GM18498 (cell line): ENCODE measurements around the gene ENSA.
"Not testable (repeated sequence)": the region's sequence is repeated elsewhere in the genome, so short reads cannot be mapped to it uniquely, and the experiment has no call there.

Source experiments
- ATAC-seq: cut with Tn5 transposase; IDR thresholded peaks from one replicate; pipeline ENCODE4 v1.9.1; 2021; ENCODE audit warnings: mild to moderate bottlenecking, moderate library complexity; ENCODE audit not compliant: unreplicated experiment

The ENSA gene, protein sequence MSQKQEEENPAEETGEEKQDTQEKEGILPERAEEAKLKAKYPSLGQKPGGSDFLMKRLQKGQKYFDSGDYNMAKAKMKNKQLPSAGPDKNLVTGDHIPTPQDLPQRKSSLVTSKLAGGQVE

DNA sequence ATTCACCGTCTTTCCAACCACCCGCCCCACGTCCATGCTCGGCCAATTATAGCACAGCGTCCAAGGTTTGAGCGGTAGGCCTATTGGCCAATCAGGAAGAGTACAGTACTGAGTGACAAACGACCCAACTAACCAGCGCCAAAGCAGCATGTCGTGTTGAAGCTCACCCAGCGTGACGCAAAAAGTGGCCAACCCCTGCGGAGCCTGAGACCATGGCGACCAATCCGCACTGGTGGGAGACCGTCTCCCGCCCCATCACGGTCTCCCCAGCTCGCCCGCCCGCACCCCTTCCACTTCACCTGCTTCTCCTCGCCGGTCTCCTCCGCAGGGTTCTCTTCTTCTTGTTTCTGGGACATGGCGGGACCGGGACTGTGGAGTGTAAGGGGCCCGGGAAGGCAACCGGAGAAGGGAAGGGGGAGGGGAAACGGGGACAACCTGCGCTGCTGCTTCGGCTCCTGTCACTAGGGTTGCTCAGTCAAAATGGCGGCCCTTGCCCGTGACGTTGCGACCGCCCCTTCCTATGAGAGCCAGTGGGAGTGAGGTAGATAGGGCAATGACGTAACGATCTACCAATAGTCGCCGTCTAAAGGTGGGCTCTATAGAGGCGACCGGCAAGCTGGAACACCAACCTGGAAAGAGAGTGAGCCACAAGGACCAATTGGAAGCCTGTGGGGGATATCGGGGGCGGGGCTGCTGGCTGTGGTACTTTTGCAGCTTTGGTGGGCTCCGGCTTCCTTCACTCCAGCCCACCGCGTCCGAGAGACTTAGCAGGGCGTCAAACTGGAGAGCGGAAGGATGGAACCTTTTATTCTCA, at the start of gene ENSA:
Gene ENSA, minus strand, starts transcription at position 498 of the 814 bp plus-strand sequence. Its CDS starts 142 bp downstream, at position 356.
- ATAC-seq, result peak; percentile 91

DNA sequence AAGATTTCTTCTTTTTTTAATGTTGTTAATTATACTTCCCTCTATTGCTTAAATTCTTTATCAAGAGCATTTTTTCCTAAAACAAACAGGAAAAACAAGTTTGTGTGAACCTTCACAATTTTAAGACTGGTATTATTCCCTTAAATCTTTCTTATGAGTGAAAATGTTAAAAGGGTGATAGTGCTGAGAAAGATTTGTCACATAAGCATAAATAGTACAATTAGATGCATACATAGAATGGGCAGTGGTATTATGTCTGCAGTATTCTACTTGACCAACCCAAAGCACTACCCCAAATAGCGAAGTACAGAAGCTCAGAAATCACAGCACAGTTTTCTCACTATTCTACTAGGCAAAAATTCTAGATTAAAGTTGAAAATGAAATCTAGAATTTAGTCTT, 49.6 kb upstream of the ENSA start:
- ATAC-seq, result no peak

DNA sequence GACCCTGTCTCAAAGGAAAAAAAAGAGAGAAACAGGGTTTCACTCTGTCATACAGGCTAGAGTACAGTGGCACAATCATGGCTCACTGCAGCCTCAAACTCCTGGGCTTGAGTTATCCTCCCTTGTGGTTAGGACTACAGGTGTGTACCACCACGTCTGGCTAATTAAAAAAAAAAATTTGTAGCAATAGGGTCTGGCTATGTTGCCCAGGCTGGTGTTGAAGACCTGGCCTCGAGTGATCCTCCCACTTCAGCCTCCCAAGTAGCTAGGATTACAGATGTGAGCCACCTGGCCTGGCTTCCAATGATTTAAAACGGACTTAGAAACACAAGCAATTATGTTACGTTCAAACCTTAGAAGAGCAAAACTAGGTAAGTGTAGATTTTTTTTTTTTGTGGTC, 45.5 kb upstream of the ENSA start:
- no peak for ATAC-seq

- ATAC-seq, result no peak
Observed at GRCh38 chr1:150663321-150663720, 33.9 kb upstream of the ENSA start.

DNA sequence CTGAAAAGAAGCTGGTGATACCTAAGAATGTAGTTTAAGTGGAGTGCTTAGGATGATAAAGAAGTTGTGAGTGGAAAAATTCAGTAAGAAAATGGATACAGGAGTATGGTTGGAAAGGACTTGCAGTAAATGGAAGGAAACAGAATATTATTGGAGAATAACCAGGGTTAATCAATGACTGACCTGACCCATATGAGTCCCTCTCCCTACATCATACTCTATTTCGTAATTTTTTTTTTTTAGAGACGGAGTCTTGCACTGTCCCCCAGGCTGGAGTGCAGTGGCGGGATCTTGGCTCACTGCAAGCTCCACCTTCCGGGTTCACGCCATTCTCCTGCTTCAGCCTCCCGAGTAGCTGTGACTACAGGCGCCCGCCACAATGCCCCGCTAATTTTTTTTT, 33.4 kb upstream of the ENSA start:
- no peak for ATAC-seq

DNA sequence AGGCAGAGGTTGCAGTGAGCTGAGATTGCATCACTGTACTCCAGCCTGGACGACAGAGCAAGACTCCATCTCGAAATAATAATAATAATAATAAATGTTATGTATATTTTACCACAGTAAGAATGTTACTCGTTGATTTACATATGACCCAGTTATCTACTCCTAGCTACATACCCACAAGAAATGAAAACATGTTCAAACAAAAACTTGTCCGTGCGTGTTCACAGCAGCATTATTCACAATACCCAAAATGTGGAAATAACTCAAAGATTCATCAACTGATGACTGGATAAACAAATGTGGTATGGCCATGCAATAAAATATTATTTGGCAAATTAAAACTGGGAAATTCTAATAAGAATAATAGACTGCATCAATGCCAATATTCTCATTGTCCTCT, 31.7 kb upstream of the ENSA start:
- no peak for ATAC-seq

DNA sequence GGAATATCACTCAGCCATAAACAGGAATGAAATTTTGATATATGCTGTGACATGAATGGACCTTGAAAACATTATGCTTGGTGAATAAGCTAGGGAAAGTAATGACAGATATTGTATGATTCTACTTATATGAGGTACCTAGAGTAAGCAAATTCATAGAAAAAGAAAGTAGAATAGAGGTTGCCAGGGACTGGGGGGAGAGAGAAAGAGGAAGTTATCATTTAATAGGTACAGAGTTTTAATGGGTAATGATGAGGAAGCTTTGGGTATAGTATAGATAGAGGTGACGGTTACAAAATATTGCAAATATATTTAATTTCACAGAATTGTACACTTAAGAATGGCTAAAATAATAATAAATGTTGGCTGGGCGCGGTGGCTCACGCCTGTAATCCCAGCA, 31.2 kb upstream of the ENSA start:
- ATAC-seq, result no peak

- not testable (repeated sequence) for ATAC-seq
Observed at GRCh38 chr1:150657064-150657463, 27.7 kb upstream of the ENSA start.

DNA sequence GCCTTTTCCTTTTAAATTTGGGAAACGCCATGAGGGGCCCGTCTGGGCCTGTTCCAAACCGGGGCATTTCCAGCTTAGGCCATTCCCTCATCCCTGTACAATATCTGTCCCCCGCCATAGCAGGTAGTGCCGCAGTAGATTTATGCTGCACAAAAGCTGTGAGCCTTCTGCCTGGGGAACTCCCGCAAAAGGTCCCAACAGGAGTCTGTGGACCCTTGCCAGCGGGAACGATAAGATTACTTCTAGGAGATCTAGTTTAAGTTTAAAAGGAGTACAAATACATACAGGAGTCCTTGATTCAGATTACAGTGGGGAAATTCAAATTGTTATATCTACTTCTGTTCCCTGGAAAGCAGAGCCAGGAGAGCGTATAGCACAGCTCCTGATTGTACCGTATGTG, 25.2 kb upstream of the ENSA start:
- ATAC-seq, result not testable (repeated sequence)

DNA sequence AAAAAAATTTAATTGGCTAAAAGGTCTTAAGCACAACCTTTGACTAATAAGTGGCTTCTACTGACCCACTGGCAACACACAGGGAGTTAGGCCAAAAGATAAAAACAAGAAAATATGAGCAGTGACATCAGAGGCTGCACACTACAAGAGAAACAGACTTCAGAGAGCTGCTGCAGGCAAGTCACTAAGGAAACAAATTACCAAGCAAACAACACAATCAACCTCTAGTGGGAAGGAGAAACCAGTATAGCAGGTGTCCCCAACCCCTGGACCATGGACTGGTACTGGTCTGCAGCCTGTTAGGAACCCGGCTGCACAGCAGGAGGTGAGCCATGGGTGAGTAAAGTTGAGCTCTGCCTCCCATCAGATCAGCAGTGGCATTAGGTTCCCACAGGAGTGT, 20.8 kb upstream of the ENSA start:
- ATAC-seq, result no peak

DNA sequence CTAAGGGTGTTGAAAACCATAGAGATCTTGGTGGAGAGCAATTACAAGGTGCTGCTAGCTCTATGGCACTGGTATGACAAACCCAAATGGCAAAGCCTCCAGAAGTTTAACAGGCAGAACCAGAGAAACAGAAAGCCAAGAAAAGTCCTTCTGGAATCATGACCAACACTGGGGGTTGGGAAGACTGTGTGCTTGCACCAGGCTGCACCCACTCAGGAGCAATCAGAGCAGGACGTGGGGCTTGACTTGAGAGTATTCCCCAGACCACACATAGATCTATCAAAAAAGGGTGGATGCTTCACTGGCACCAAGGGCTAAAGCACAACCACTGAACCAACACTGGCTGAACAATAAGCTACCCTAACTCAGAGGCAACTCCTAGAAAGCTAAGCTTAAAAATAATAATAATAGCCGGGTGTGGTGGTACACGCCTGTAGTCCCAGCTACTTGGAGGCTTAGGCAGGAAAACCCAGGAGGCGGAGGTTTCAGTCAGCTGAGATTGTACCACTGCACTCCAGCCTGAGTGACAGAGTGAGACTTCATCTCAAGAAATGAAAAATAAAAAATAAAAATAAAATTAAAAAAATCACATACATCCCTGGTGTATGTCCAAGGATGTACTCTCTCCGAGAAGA, 20.1 kb upstream of the ENSA start:
- no peak for ATAC-seq

GRCh38 chr1:150642296-150642695, 12.9 kb upstream of the ENSA start:
- no peak for ATAC-seq

DNA sequence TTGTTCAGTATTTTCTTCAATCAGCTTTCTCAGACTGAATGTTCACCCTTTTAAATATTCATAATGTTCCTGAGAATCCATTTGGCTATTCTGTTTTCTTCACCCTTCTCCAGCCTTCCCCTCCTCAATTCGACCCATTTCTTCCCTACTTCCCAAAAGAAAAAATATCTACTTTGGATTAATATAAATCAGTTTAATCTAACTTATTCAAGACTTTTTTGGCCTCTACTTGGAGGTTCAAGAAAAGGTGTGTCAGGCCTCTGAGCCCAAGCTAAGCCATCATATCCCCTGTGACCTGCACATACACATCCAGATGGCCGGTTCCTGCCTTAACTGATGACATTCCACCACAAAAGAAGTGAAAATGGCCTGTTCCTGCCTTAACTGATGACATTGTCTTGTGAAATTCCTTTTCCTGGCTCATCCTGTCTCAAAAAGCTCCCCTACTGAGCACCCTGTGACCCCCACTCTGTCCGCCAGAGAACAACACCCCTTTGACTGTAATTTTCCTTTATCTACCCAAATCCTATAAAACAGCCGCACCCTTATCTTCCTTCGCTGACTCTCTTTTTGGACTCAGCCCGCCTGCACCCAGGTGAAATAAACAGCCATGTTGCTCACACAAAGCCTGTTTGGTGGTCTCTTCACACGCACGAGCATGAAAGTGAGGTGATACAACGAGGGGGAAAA, 11.9 kb upstream of the ENSA start:
- ATAC-seq, result not testable (repeated sequence)

DNA sequence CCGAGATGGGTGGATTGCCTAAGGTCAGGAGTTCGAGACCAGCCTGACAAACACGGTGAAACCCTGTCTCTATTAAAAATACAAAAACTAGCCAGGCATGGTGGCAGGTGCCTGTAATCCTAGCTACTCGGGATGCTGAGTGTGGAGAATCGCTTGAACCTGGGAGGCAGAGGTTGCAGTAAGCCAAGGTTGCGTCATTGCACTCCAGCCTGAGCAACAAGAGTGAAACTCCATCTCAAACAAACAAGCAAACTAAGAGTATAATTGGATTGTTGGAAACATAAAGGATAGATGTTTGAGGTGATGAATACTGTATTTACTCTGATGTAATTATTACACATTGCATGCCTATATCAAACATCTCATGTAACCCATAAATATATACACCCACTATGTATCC, 9.0 kb upstream of the ENSA start:
- ATAC-seq, result not testable (repeated sequence)

DNA sequence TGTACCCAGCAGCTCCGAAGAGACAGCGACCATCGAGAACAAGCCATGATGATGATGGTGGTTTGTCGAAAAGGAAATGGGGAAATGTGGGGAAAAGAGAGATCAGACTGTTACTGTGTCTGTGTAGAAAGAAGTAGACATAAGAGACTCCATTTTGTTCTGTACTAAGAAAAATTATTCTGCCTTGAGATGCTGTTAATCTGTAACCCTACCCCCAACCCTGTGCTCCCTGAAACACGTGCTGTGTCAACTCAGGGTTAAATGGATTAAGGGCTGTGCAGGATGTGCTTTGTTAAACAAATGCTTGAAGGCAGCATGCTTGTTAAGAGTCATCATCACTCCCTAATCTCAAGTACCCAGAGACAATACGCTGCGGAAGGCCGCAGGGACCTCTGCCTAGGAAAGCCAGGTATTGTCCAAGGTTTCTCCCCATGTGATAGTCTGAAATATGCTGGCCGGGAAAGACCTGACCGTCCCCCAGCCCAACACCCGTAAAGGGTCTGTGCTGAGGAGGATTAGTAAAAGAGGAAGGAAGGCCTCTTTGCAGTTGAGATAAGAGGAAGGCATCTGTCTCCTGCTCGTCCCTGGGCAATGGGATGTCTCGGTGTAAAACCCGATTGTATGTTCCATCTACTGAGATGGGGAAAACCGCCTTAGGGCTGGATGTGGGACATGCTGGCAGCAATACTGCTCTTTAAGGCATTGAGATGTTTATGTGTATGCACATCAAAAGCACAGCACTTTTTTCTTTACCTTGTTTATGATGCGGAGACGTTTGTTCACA, 5.6 kb upstream of the ENSA start:
- ATAC-seq, result not testable (repeated sequence)

DNA sequence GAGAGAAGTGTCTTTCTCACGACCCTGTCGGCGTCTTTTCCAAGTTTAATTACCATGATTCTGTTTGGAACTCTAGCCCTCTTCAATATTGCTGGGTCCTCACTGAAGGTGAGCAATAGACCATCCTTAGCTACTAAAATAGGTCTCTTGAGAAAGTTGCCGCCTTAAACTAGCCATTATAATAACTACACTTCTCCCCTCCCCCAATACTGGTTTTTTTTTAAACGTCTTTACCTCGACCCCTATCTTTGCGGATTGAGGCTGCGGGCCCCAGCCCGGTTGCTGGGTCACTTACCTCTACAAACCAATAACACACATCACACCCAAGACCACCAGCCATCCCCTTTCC, 672 bp downstream of the ENSA start:
- no peak for ATAC-seq

- no peak for ATAC-seq
Observed at GRCh38 chr1:150627826-150628410, 1.5 kb downstream of the ENSA start.

GRCh38 chr1:150626150-150626549, 3.3 kb downstream of the ENSA start:
- ATAC-seq, result no peak

DNA sequence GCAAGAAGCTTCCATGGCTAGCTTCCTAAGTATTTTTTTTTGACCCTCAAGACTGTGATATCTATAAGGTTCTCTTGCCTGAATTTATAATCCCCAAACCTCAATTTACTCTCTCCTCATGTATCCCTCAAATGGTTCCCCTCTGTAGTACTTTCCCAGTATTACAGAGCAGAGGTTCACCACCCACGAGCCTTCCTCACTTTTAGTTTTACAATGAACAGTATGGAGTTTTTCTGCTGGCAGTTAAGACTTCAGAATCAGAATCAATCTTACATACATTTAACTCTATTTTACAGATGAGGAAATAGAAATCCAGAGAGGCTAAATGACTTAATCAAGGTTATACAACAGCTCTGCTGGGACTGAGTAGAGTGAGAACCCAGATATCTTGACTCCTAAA, 4.9 kb downstream of the ENSA start:
- ATAC-seq, result not testable (repeated sequence)

DNA sequence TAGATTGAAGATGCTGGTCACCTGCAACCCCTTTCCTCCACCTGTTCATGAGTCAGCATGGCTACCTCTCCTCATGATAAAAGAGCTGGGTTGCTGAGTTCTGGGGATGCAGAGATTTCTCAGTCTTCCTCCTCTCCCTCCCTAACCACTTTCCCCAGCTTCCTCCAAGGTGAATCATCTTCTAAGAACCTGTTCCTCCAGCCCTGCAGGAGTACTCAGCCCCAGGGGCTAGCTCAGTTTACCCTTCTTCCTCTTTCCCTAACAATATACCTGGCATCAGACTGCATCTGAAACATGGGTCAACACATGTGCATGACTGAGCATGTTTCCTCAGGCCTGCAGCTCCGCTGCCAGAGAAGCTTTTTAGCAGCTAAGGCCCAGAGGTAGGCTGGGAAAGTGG, 5.3 kb downstream of the ENSA start:
- not testable (repeated sequence) for ATAC-seq
